GM19452 (cell line): ENCODE results near the gene MAS1L.

Experiments
- ATAC-seq: cut with Tn5 transposase; IDR thresholded peaks from one replicate; pipeline ENCODE4 v1.9.1; 2021; ENCODE audit not compliant: unreplicated experiment

The MAS1L gene

DNA sequence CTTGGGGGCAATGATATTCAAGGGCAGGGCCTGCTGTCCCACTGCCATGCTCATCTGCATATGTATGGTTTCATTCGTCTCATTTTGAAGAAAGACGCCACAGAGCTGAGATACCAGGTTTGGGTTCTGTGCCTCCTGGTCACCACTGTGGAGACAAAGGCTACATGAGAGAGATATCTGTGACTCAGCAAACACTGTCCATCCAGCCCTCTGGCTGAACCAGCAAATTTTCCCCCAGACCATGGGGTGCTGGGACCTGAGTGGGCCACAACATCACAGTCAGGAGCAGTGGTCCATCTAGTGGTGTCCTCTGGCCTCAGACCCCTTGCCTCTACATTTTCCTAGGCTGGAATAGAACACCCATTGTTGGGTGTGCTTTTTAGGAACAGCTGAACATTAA, at the start of gene MAS1L:
TSS of gene MAS1L (minus strand) at position 297 of the 400 bp plus-strand sequence. CDS start at position 243, 54 bp downstream.
- no peak for ATAC-seq

GRCh38 chr6:29532320-29532951, 44.7 kb upstream of the MAS1L start:
- ATAC-seq = no peak

DNA sequence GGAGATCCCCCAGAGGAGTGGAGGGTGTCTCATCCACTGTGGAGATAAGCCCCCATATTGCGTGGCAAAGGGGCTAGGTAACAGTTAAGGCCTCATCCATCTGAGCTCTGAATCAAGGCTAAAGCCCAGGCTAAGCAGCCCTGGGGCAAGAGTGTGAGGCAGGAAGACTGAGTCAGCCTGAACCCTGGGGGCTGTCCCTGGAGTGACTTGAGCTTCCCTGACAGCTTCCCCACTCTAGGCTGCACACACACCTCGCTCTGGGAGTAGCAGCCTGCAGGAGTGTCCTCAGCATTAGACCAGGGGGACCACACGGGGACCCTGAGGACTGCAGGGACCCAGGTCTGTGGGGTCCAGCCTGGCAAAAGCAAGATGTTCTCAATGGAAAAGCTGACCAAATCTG, 43.9 kb upstream of the MAS1L start:
- ATAC-seq = no peak

DNA sequence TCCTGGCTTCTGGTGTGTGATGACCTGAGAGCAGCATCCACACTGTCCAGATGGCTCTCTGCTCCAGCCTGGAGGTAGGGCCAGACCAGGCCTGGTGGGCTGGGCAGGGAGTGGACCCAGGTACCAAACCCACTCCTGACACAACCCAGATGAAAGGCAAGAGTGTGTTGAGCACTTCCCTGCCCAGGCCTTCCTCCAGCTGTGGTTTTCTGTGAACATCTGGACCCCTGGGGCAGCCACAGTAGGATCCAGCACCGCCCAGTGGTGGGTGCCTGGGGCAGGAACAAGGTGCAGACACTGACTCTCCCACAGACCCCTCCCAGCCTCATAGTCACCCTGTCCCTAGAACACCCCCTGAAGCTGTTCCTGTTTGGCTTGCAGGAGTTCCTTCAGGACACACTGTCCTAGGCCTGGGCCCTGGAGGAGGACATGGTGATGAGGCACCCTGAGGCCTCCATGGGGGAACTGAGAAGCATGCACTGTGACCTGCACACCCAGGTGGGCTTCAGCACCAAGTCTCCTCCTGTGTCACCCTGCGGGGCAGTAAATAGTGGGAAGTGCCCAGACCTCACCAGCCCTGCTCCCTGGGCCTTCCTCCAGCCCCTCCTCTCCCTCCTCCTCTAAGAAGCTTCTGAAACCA, 43.0 kb upstream of the MAS1L start:
- ATAC-seq = no peak

DNA sequence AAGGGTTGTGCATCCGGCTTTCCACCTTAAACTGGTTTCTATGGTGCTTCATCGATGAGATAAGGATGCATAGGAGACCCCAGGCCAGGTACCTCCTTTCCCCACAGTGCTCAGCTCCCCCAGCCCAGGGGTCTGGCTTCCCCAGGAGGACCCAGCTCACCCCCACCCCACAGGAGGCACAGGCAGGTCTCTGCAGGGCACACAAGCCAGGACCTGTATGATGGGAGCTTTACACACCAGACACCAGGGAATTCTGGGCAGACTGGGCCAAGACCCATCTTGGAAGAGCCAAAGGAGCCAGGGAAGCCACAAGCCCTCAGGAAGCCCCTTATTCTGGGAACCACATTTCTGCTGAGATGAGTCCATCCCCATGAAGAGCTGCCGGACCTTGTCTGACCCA, 42.2 kb upstream of the MAS1L start:
- no peak for ATAC-seq

GRCh38 chr6:29528988-29529560, 41.3 kb upstream of the MAS1L start:
- ATAC-seq = no peak

DNA sequence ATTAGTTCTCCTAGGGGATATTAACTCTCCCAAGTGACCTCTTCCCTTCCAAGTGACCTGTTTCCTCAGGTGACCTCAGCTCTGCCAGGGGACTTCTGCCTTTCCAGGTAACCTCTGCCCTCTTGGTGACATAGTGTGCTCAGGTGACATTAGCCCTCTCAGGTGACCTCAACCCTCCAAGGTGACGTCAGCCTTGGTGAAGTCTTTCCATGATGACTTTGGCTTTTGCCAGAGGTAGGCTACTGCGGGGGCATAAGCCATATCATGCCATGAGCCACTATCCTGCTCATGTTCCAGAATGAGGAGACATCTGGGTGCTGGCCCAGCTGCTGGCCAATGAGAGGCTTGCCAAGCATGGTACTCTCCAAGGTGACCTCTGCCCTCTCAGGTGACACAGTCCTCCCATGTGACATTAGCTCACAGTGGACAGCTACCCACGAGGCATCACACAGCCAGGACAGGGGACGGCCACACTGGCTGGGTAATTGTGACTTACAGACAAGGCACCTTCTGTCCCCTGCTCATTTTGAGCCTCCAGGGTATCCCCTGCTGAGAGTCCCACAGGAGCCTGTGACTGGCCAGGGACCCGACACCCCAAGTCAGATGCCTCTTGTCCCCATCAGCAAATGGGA, 40.7 kb upstream of the MAS1L start:
- ATAC-seq = no peak

- no peak for ATAC-seq
Observed at GRCh38 chr6:29527564-29527963, 39.8 kb upstream of the MAS1L start.

DNA sequence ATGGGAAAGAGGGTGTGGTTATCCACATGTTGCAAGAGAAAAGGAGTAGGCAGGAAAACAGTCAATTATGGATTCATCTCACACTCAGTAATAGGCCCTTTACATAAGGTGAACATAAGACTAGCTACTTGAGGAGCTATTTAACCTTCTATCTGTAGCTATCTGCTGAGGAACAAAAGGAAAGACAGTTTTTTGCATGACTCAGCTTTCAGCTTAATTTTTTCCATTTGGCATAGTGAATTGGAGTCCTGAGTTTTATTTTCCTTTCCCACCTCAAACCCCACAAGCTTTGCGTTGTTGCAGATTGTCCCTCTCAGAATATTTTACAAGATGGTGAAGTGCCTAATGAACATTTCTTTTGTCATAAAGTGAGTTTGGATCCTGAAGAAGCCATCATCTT, 39.4 kb upstream of the MAS1L start:
- no peak for ATAC-seq

GRCh38 chr6:29525311-29525639, 37.5 kb upstream of the MAS1L start:
- no peak for ATAC-seq

GRCh38 chr6:29524444-29525310, 36.9 kb upstream of the MAS1L start:
- ATAC-seq = no peak

DNA sequence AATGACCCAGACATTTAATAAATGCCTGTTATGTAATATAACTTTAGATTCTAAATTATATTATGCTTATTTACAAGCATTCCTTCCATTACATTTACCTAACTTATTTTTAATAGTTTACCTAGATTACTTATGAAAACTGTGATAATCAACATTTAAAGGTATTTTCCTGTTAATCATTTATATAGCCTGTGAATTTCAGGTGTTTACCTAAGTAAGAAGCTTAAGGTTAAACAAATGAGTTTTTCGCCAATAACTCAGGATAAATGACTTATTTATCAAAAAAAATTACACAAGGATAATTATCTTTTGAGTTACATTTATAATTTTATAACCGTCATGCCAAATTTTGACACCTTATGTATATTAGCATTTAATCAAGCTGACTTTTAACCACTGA, 36.3 kb upstream of the MAS1L start:
- ATAC-seq = no peak

DNA sequence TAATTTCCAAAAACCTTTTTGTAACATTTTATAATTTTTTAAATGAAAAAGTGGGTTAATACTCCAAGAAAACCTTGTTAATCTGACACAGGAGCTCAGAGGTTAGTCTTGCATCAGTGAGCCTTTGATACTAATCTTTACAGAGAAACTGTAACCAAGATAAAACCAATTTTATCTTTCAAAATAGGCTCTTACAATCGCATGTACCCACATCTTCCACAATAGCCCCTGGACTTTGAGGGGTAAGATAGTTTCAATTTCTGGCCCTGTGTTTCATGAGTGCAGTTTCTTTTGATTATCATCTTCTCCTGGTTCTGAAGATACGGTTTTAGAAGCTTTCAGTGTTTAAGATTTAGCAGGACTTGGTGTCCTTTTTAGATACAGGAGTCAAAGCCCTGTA, 34.5 kb upstream of the MAS1L start:
- ATAC-seq = no peak

DNA sequence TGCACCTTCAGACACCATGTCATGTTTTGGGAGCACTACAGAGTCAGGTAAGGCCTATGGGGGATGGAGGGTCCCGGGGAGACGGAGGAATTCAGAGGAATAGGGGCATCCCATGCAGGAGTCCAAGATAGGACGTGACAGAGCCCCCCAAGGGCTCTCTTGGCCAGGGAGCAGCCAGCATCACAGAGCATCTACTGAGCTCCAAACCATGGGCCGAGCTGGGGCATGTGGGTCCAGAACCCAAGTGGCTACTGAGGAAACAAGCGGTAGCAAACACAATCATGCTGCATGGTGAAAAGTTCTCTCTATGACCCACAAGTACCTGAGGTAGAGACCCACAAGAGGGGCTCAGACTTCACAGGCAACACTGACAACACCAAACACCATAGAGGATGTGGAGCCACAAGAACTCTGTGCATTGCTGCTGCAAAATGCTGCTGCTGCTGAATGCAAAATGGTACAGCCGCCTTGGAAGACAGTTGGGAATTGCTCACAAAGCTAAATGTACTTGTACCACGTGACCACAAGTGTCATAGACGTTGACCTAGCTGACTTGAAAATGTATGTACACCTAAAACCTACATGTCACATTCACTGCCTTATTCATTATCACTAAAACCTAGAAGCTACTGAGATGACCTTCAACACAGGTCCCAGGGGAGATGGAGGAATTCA, 33.4 kb upstream of the MAS1L start:
- ATAC-seq = no peak

DNA sequence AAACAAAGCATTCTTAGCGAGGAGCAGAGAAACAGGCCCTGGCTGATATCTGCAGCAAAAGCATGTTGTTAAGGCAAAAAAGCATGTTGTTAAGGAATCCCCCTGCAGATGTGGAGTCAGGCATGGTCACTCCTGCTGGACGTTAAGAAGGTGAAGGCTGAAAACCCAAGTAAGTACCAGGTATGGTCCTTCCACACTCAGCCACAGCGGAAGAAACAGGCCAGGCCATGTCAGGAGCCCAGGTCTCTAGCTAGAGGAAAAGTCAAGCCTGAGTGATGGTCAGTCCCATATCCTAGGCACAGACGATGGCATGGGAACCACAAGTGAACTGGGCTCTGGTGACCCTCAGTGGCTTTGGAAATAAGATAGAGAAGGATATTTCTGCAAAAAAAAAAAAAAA, 32.5 kb upstream of the MAS1L start:
- ATAC-seq = no peak

DNA sequence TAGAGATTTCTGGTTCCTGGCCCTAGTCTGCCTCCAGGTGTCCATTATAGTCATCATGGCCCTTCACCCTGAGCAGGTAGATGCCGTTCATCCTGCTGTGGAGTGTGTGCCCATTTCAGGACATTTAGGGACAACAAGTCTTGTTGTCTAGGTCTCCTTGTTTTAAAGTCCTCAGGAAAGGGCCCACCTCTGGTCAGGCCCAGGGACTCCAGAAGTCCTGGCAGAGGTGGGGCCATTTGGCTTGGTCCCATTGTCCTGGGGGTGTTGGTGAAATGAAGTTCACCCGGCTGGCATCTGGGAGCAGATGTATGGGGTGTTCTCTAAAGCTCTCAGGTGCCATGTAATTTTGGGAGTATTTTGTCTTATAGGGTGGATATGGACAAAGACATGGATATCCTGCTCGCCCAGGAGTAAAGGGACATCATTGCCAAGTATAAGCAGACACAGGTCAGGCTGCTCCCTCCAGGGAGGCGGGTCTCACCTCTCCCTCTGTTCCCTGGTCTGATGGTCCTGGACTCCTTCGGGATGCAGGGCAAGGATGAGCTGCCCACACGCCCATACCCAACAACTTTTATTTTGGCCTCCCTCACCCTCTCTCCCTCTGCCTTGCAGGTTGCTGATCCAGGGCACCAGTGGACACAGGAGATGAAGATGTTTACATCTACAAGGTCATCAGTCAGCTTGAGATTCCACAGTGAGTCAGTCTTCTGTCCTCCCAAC, 31.7 kb upstream of the MAS1L start:
- ATAC-seq = no peak

GRCh38 chr6:29517728-29518440, 30.1 kb upstream of the MAS1L start:
- no peak for ATAC-seq

GRCh38 chr6:29517245-29517644, 29.5 kb upstream of the MAS1L start:
- no peak for ATAC-seq

GRCh38 chr6:29516108-29516507, 28.4 kb upstream of the MAS1L start:
- no peak for ATAC-seq
